HEK293 (cell line): Measurements from ENCODE around the gene NEGR1.

Experiments used
- HOXA7 ChIP-seq: sonication (generic); formaldehyde crosslinking; IDR thresholded peaks from 2 replicates; pipeline ENCODE4 v1.8.1; 2022; ENCODE audit warnings: missing genetic modification reagents, borderline replicate concordance
- KLF9 ChIP-seq: fragments of 450-650 bp; formaldehyde crosslinking; IDR thresholded peaks from 2 replicates; pipeline ENCODE4 v1.5.1; 2016; ENCODE audit warnings: missing biosample characterization, missing genetic modification characterization, low read depth
- MYNN ChIP-seq: fragments of 450-650 bp; formaldehyde crosslinking; IDR thresholded peaks from 2 replicates; pipeline ENCODE4 v1.5.1; 2016; ENCODE audit warnings: missing biosample characterization, missing genetic modification characterization, borderline replicate concordance
- MZF1 ChIP-seq: fragments of 450-650 bp; formaldehyde crosslinking; IDR thresholded peaks from 2 replicates; pipeline ENCODE4 v1.5.1; 2017; ENCODE audit warnings: missing biosample characterization, missing genetic modification characterization, borderline replicate concordance
- REST ChIP-seq: fragments of 450-650 bp; formaldehyde crosslinking; IDR thresholded peaks from 2 replicates; pipeline ENCODE4 v1.5.1; 2016; ENCODE audit warnings: missing biosample characterization, missing genetic modification characterization
- ZNF146 ChIP-seq: fragments of 450-650 bp; formaldehyde crosslinking; IDR thresholded peaks from 2 replicates; pipeline ENCODE4 v1.5.1; 2016; ENCODE audit warnings: missing biosample characterization, missing genetic modification characterization
- ZNF24 ChIP-seq: fragments of 450-650 bp; formaldehyde crosslinking; IDR thresholded peaks from 2 replicates; pipeline ENCODE4 v1.5.1; 2016; ENCODE audit warnings: missing biosample characterization, missing genetic modification characterization
- ZNF558 ChIP-seq: fragments of 450-650 bp; formaldehyde crosslinking; IDR thresholded peaks from 2 replicates; pipeline ENCODE4 v1.5.1; 2016; ENCODE audit warnings: missing biosample characterization, missing genetic modification characterization
- TF ChIP-seq, protein P1 (sequence below): fragments of 450-650 bp; formaldehyde crosslinking; IDR thresholded peaks from 2 replicates; pipeline ENCODE4 v1.5.1; 2016; ENCODE audit warnings: missing biosample characterization, missing genetic modification characterization
- TF ChIP-seq, protein P2 (sequence below): fragments of 450-650 bp; formaldehyde crosslinking; IDR thresholded peaks from 2 replicates; pipeline ENCODE4 v1.5.1; 2016; ENCODE audit warnings: missing biosample characterization, missing genetic modification characterization, low read depth

GRCh38 chr1:71792264-71792663 lies 490.1 kb downstream of the NEGR1 start:
- TF ChIP-seq, protein P1, sequence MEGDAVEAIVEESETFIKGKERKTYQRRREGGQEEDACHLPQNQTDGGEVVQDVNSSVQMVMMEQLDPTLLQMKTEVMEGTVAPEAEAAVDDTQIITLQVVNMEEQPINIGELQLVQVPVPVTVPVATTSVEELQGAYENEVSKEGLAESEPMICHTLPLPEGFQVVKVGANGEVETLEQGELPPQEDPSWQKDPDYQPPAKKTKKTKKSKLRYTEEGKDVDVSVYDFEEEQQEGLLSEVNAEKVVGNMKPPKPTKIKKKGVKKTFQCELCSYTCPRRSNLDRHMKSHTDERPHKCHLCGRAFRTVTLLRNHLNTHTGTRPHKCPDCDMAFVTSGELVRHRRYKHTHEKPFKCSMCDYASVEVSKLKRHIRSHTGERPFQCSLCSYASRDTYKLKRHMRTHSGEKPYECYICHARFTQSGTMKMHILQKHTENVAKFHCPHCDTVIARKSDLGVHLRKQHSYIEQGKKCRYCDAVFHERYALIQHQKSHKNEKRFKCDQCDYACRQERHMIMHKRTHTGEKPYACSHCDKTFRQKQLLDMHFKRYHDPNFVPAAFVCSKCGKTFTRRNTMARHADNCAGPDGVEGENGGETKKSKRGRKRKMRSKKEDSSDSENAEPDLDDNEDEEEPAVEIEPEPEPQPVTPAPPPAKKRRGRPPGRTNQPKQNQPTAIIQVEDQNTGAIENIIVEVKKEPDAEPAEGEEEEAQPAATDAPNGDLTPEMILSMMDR: no peak
- TF ChIP-seq REST (tag by site-specific recombination): no peak
- TF ChIP-seq, protein P2, sequence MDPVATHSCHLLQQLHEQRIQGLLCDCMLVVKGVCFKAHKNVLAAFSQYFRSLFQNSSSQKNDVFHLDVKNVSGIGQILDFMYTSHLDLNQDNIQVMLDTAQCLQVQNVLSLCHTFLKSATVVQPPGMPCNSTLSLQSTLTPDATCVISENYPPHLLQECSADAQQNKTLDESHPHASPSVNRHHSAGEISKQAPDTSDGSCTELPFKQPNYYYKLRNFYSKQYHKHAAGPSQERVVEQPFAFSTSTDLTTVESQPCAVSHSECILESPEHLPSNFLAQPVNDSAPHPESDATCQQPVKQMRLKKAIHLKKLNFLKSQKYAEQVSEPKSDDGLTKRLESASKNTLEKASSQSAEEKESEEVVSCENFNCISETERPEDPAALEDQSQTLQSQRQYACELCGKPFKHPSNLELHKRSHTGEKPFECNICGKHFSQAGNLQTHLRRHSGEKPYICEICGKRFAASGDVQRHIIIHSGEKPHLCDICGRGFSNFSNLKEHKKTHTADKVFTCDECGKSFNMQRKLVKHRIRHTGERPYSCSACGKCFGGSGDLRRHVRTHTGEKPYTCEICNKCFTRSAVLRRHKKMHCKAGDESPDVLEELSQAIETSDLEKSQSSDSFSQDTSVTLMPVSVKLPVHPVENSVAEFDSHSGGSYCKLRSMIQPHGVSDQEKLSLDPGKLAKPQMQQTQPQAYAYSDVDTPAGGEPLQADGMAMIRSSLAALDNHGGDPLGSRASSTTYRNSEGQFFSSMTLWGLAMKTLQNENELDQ (tag by site-specific recombination): no peak
- TF ChIP-seq ZNF24 (tag by site-specific recombination): no peak
- TF ChIP-seq ZNF558 (tag by site-specific recombination): no peak
- no peak for TF ChIP-seq KLF9 (tag by site-specific recombination)
- TF ChIP-seq MZF1: no peak
- no peak for TF ChIP-seq HOXA7 (CRISPR knock-in tag)
- TF ChIP-seq MYNN (tag by site-specific recombination): no peak
- no peak for TF ChIP-seq ZNF146 (tag by site-specific recombination)
